ENCODE data around the gene THOC6.
"Not testable (repeated sequence)": the region's sequence is repeated elsewhere in the genome, so short reads cannot be mapped to it uniquely, and the experiment has no call there.

THOC6 gene

DNA sequence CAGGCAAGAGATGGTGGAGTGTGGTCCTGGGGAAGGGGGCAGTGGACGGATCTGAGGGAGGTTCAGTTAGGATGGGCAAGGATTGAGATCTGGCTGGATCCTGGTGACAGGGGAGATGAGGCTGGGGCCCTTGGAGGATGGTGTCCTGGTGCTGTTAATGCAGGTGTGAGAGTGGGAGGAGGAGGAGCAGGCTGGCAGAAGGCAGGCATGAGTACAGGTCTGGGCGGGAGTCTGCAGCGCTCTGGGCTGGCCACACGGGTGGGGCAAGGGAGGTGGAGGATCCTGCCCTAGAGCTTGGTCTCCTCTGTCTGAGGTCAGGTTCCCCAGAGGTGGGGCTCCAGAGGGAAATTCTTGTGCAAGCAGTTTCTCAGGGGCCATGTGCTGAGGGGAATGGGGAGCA lies 48.3 kb downstream of the THOC6 start:
- not testable (repeated sequence) for DNase-seq (ENCODE audit: low read depth)

DNA sequence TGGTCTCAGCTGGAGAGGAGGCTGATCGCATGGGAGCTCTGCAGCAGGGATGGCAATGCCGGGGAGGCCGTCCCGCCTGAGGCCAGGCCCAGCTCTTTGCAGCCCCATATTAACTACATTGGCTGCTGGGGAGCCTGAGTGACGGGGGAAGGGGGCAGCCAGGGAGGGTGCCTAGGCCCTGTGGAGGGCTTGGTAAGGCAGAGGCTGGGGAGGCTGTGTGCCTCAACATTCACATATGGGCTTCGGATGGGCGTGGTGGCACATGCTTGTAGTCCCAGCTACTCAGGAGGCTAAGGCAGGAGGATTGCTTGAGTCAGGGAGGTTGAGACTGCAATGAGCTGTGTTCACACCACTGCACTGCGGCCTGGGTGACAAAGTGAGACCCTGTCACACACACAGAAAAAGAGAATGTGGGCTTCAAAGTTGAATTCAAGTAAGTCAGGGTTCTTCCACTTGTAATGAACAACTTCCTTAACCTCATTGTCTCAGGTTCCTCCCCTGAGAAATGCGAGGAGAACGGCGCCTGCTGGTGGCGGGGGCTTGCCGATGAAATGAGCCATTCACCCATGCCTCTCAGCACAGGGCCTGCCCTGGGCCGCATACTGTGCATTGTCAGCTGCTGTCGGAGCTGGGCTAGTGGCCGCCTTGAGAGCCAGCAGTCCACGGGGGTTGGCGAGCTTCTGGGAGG lies 48.9 kb downstream of the THOC6 start:
- DNase-seq (ENCODE audit: low read depth), result not testable (repeated sequence)

DNA sequence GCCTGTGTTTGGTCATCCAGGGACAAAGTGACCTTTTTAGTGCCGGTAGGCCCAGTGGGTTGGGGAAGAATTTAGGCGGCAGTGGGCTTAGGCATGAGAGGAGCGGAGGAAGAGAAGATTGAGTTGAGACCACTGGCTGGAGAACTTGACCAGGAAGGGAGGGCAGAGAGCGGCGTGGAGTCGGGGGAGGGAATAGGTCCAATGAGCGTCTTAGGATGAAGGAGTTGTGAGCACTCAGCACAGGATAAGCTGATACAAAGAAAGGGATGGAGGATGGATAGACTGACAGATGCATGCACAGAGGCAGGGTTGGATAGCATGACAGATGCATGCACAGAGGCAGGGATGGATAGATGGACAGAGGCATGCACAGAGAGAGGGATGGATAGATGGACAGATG lies 49.6 kb downstream of the THOC6 start:
- no peak for DNase-seq (ENCODE audit: low read depth)

DNA sequence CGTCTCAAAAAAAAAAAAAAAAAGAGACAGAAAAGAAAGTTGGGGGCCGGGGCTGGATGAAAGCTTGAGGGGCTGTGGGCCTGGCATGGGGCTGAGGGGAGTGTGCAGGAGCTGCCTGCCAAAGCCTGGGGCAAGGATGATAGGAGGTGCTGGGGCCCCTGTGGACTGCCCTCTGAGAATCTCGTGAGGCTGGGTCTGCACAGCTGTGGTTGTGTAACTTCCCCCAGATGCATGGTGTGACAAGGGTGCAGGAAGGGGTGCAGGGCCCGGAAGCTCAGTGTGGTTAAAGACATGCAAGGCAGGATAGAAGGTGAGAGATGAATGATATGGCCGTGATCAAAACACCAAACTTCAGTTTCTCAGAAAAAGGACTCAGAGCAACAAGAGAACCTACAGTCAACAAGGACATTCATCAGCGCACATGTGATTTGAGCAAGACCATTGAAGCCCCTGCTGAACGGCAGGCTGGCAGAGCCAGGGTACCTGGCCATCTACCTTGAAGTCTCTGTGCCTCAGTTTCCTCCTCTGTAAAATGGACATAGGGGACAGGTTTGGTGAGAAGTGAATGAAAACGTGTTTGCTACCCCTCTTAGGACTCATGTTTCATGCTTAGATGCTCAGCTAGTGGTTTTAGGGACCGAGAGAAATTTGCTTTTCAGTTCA lies 51.2 kb downstream of the THOC6 start:
- DNase-seq (ENCODE audit: low read depth), result no peak

DNA sequence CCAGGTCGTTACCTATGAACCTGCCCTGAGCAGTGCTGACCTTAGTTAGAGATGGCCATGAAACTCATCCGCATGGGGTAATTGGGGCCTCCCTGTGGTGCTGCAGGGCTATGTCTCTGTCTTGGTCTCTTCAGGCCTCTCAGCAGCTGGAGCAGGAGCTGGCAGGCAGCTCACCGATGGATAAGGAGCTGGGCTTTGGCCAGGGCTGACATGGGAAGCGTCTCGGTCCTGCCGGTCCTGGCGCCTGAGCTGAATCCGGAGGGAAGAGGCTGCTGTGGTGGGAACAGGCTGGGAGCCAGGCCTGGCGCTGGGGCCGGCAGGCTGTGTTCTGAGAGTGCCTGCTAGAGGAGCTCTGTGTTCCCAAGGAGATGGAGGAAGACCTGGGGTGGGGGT lies 51.7 kb downstream of the THOC6 start:
- no peak for DNase-seq (ENCODE audit: low read depth)

DNA sequence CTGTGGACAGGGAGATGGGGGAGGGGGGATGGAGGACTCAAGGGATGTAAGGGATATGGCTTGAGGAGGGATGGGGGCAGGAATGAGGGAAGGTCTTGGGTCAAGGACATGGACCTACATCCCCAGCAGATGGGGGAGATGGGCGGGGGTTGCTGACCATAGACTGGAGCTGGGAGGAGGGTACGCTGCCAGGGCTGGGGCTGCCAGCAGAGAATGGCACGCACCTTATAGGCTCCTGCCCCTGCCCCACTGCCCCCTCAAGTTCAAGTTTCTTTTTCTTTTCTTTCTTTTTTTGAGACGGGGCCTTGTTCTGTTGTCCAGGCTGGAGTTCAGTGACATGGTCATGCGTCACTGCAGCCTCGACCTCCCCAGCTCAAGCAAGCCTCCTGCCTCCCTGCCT lies 52.1 kb downstream of the THOC6 start:
- DNase-seq (ENCODE audit: low read depth), result not testable (repeated sequence)

DNA sequence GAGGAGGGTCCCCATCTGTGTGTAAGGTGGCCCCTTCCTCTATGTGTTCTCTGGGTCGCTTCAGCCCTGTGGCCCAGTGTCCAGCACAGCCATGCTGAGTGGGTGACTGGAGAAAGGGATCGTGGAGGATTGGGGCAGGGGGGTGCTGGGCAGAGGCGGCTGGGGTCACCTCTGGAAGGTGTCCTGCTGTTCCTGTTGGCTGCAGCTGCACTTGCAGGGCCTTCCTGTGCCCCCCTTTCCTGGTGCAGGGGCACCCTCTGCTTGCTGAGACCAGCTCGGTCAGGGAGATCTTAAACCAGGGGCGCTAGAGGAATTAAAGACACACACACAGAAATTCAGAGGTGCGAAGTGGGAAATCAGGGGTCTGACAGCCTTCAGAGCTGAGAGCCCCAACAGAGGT lies 52.7 kb downstream of the THOC6 start:
- DNase-seq (ENCODE audit: low read depth), result no peak
